ENCODE results near the gene TRIP11.

Gene TRIP11

GRCh38 chr14:91963465-91963864 is 76.4 kb downstream of the TRIP11 start:
- H3K4me1 ChIP-seq (ENCODE audit: control insufficient read depth in 1 of 2, insufficient read depth in 1 of 2, low read depth in 1 of 2, low read length in 1 of 2), result no peaks in the 10 kb centered on the region
- H3K4me3 ChIP-seq (ENCODE audit: low read depth in 1 of 2, low read length in 1 of 2), result no peak overlapping the region
- TF ChIP-seq CTCF (IDR thresholded peaks at IDR 0.05), result no peak
- H3K27ac ChIP-seq, result no peak overlapping the region
- no peaks in the 10 kb centered on the region for H3K9me3 ChIP-seq
- H3K36me3 ChIP-seq, result peaks cover 12% of the 10 kb centered on the region
- H3K27me3 ChIP-seq, result no peaks in the 10 kb centered on the region

GRCh38 chr14:91961297-91962220 is 78.3 kb downstream of the TRIP11 start:
- Histone ChIP-seq H3K9me3 (no peaks in the 10 kb centered on the region), H3K4me1 (ENCODE audit: control insufficient read depth in 1 of 2, insufficient read depth in 1 of 2, low read depth in 1 of 2, low read length in 1 of 2) (no peaks in the 10 kb centered on the region), H3K27ac (no peak overlapping the region), H3K27me3 (no peaks in the 10 kb centered on the region), H3K36me3 (no peaks in the 10 kb centered on the region), H3K4me3 (ENCODE audit: low read depth in 1 of 2, low read length in 1 of 2) (no peak overlapping the region)
- no peak for TF ChIP-seq CTCF (IDR thresholded peaks at IDR 0.05)

DNA sequence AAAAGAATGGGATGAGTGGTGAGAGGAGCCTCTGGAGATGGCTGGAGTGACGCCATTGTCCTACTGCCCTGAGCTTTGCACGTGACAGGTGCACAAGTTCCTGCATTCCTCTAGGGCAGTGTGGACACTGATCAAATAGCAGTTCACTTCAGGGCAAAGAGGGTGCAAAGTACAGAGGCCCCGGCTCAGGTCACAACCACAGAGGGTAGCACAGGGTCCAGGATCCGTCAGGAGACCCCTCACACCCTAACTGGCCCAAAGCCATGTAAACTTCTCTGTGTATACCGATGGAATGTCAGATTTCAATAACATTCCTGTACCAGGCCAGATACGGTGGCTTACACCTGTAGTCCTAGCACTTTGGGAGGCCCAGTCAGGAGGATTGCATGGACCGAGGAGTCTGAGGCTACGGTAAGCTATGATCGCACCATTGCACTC is 82.0 kb downstream of the TRIP11 start:
- no peak for TF ChIP-seq CTCF (IDR thresholded peaks at IDR 0.05)
- H3K9me3 ChIP-seq, result no peaks in the 10 kb centered on the region
- no peaks in the 10 kb centered on the region for H3K36me3 ChIP-seq

GRCh38 chr14:91956616-91957015 is 83.2 kb downstream of the TRIP11 start:
- Histone ChIP-seq H3K4me1 (ENCODE audit: control insufficient read depth in 1 of 2, insufficient read depth in 1 of 2, low read depth in 1 of 2, low read length in 1 of 2) (no peaks in the 10 kb centered on the region), H3K27me3 (no peaks in the 10 kb centered on the region), H3K4me3 (ENCODE audit: low read depth in 1 of 2, low read length in 1 of 2) (no peak overlapping the region), H3K36me3 (no peaks in the 10 kb centered on the region), H3K27ac (no peak overlapping the region), H3K9me3 (no peaks in the 10 kb centered on the region)
- no peak for TF ChIP-seq CTCF (IDR thresholded peaks at IDR 0.05)

More for the DNA sequence above, 82.0 kb downstream of the TRIP11 start:
- Histone ChIP-seq H3K4me1 (ENCODE audit: control insufficient read depth in 1 of 2, insufficient read depth in 1 of 2, low read depth in 1 of 2, low read length in 1 of 2) (no peaks in the 10 kb centered on the region), H3K27ac (no peak overlapping the region), H3K4me3 (ENCODE audit: low read depth in 1 of 2, low read length in 1 of 2) (no peak overlapping the region), H3K27me3 (no peaks in the 10 kb centered on the region)

DNA sequence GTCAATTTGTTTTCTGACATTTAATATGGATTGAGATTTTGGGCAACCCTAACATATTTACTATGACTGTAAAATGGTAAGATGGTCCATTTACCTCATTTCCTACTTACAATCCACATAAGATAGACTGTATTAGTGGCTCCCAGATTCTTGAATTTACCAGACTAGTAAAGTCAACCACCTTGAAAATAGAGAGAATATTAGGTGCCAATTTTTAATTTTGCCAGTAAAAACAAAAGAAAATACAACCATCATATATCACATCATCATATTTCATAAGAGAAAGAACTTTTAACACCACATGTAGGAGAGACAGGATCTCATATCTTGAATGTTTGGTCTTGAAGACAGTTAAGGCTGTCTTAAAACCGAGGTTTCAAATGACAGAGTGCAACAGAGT is 84.7 kb downstream of the TRIP11 start:
- H3K9me3 ChIP-seq, result no peaks in the 10 kb centered on the region
- no peaks in the 10 kb centered on the region for H3K36me3 ChIP-seq
- H3K27me3 ChIP-seq, result no peaks in the 10 kb centered on the region
- no peak overlapping the region for H3K27ac ChIP-seq
- no peak for TF ChIP-seq CTCF (IDR thresholded peaks at IDR 0.05)
- H3K4me3 ChIP-seq (ENCODE audit: low read depth in 1 of 2, low read length in 1 of 2), result no peak overlapping the region
- H3K4me1 ChIP-seq (ENCODE audit: control insufficient read depth in 1 of 2, insufficient read depth in 1 of 2, low read depth in 1 of 2, low read length in 1 of 2), result no peaks in the 10 kb centered on the region
